A673 (cell line): ENCODE data around the gene MAGI3.

Experiments
- EZH2 ChIP-seq: fragments of 200-600 bp; sonication (generic); IDR thresholded peaks from 2 replicates; pipeline ENCODE4 v1.6.1; 2017; ENCODE audit warnings: borderline replicate concordance, low read depth, mild to moderate bottlenecking, mixed read lengths, antibody characterized with exemption, low read length; ENCODE audit not compliant: poor library complexity, severe bottlenecking
- TF ChIP-seq, protein P1 (sequence below): fragments of 300-800, 200-600 bp; sonication (generic); conservative IDR thresholded peaks from 2 replicates; pipeline ENCODE4 v1.5.1; 2017; ENCODE audit warnings: low read depth, mild to moderate bottlenecking, antibody characterized with exemption, low read length, moderate library complexity, mixed read lengths

DNA sequence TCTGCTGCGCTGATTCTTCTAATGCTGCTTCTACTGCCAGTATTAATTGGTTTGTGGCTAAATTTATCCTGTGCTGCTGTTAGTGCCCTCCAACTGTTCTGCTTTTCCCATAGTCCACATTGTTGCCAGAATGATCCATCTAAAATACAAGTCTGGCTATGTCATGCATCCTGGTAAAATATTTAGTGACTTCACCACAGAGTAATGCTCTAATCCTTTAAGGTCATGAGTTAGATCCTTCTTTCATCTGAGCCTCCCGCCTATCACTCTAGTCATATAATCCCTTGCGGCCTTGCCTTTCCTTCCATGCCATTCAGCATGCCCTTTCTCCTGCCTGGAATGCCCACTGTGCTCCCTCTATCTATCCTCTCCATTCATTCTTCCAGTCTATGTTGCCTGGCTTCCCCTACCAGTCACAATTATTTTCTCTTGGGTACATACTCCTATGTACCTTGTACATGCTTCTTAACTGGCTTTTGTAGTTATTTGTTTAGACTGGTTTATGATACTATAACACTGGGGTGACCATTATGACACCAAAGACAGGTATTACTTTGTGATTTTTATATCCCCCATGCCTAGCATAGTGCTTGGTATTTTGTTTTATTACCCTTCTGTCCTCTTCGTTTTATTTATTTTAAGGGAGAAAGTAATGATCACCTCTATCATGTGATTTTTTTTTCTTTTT, 144.0 kb downstream of the MAGI3 start:
- TF ChIP-seq, protein P1, sequence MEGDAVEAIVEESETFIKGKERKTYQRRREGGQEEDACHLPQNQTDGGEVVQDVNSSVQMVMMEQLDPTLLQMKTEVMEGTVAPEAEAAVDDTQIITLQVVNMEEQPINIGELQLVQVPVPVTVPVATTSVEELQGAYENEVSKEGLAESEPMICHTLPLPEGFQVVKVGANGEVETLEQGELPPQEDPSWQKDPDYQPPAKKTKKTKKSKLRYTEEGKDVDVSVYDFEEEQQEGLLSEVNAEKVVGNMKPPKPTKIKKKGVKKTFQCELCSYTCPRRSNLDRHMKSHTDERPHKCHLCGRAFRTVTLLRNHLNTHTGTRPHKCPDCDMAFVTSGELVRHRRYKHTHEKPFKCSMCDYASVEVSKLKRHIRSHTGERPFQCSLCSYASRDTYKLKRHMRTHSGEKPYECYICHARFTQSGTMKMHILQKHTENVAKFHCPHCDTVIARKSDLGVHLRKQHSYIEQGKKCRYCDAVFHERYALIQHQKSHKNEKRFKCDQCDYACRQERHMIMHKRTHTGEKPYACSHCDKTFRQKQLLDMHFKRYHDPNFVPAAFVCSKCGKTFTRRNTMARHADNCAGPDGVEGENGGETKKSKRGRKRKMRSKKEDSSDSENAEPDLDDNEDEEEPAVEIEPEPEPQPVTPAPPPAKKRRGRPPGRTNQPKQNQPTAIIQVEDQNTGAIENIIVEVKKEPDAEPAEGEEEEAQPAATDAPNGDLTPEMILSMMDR, result no peak
- TF ChIP-seq EZH2, result no peak
